ENCODE results near the gene C11orf71.

Gene C11orf71

GRCh38 chr11:114400216-114400914 is at the start of gene C11orf71, which contains the start of gene RBM7:
Gene C11orf71, minus strand, starts transcription at chr11:114400511. Its CDS starts 180 bp downstream, at chr11:114400331.
Gene RBM7, plus strand, starts transcription at chr11:114400666. Its CDS starts 6 bp downstream, at chr11:114400672.
- peak; percentile 97 for DNase-seq (ENCODE audit: low read depth in 2 of 2)

- no peak for DNase-seq (ENCODE audit: low read depth in 2 of 2)
Measured at GRCh38 chr11:114449845-114450244, 49.5 kb upstream of the C11orf71 start.

GRCh38 chr11:114448749-114449482 is 48.6 kb upstream of the C11orf71 start:
- DNase-seq (ENCODE audit: low read depth in 2 of 2): no peak

GRCh38 chr11:114447892-114448291 is 47.6 kb upstream of the C11orf71 start:
- no peak for DNase-seq (ENCODE audit: low read depth in 2 of 2)

- no peak for DNase-seq (ENCODE audit: low read depth in 2 of 2)
Measured at GRCh38 chr11:114447444-114447843, 47.1 kb upstream of the C11orf71 start.

- DNase-seq (ENCODE audit: low read depth in 2 of 2): no peak
Measured at GRCh38 chr11:114442536-114442935, 42.2 kb upstream of the C11orf71 start.

GRCh38 chr11:114441921-114442320 is 41.6 kb upstream of the C11orf71 start:
- no peak for DNase-seq (ENCODE audit: low read depth in 2 of 2)

GRCh38 chr11:114440971-114441763 is 40.9 kb upstream of the C11orf71 start:
- no peak for DNase-seq (ENCODE audit: low read depth in 2 of 2)

- no peak for DNase-seq (ENCODE audit: low read depth in 2 of 2)
Measured at GRCh38 chr11:114440121-114440860, 40.0 kb upstream of the C11orf71 start.

GRCh38 chr11:114439229-114440120 is 39.2 kb upstream of the C11orf71 start, which contains the start of gene REXO2:
Gene REXO2, plus strand, starts transcription at chr11:114439467. Its CDS starts 62 bp downstream, at chr11:114439529.
- DNase-seq (ENCODE audit: low read depth in 2 of 2): peak; percentile 88

- no peak for DNase-seq (ENCODE audit: low read depth in 2 of 2)
Measured at GRCh38 chr11:114438303-114438702, 38.0 kb upstream of the C11orf71 start.

- DNase-seq (ENCODE audit: low read depth in 2 of 2): no peak
Measured at GRCh38 chr11:114433376-114433775, 33.1 kb upstream of the C11orf71 start.

- DNase-seq (ENCODE audit: low read depth in 2 of 2): no peak
Measured at GRCh38 chr11:114432893-114433292, 32.6 kb upstream of the C11orf71 start.

- DNase-seq (ENCODE audit: low read depth in 2 of 2): no peak
Measured at GRCh38 chr11:114430290-114430689, 30.0 kb upstream of the C11orf71 start.

GRCh38 chr11:114426280-114426679 is 26.0 kb upstream of the C11orf71 start:
- no peak for DNase-seq (ENCODE audit: low read depth in 2 of 2)

- DNase-seq (ENCODE audit: low read depth in 2 of 2): no peak
Measured at GRCh38 chr11:114416441-114416961, 16.2 kb upstream of the C11orf71 start.

GRCh38 chr11:114413958-114414357 is 13.6 kb upstream of the C11orf71 start:
- no peak for DNase-seq (ENCODE audit: low read depth in 2 of 2)

GRCh38 chr11:114412946-114413345 is 12.6 kb upstream of the C11orf71 start:
- no peak for DNase-seq (ENCODE audit: low read depth in 2 of 2)

GRCh38 chr11:114401311-114401710 is 1.0 kb upstream of the C11orf71 start:
- DNase-seq (ENCODE audit: low read depth in 2 of 2): no peak

- DNase-seq (ENCODE audit: low read depth in 2 of 2): no peak
Measured at GRCh38 chr11:114400915-114401223, 558 bp upstream of the C11orf71 start.

Measured in stimulated activated CD8-positive, alpha-beta memory T cell treated with anti-CD3 and anti-CD28 coated beads, Interleukin-15, amount 100 ng/mL, for 48 hours (primary cell).